Epithelial cell of prostate (primary cell): Measurements from ENCODE around the gene RRAGC.
"Not testable (repeated sequence)": the region's sequence is repeated elsewhere in the genome, so short reads cannot be mapped to it uniquely, and the experiment has no call there.

Experiments used
- DNase-seq: peaks from one replicate; pipeline ENCODE4 v3.0.0-alpha.2; 2011; ENCODE audit warnings: low read depth, low spot score
- H3K27ac ChIP-seq: fragments of 450-650 bp; 2 replicates; pipeline ENCODE4 v1.5.1; 2017; ENCODE audit warnings: mild to moderate bottlenecking

RRAGC gene

GRCh38 chr1:38818175-38818976 lies 41.2 kb downstream of the RRAGC start:
- no peak overlapping the region for H3K27ac ChIP-seq
- no peak for DNase-seq

GRCh38 chr1:38817267-38818174 lies 42.1 kb downstream of the RRAGC start:
- DNase-seq: no peak
- no peak overlapping the region for H3K27ac ChIP-seq

- DNase-seq: no peak
- no peak overlapping the region for H3K27ac ChIP-seq
Observed at GRCh38 chr1:38815903-38816627, 43.5 kb downstream of the RRAGC start.

DNA sequence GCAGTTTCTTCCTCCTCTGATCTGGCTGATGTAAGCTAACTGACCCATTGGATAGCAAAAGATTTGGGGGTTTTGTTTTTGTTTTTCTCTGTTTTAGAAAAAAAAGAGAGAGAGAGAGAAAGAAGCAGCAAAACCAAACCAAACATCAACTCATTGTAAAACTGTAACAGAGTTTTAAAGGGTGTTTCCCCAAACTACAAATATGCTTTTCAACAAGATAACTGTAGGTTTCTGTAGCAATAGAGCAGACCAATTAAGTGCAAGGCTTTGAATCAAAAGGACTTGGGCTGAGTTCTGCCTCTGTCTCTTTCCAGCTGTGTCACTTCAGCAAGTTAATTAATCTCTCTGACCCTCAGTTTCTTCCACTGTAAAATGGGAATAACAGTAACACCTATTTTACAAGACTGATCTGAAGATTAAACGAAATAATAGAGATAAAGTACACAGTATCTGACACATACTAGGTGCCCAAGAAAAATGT lies 44.5 kb downstream of the RRAGC start:
- no peak for DNase-seq
- no peak overlapping the region for H3K27ac ChIP-seq

- no peak overlapping the region for H3K27ac ChIP-seq
- no peak for DNase-seq
Observed at GRCh38 chr1:38814444-38814983, 45.1 kb downstream of the RRAGC start.

GRCh38 chr1:38812981-38813380 lies 46.6 kb downstream of the RRAGC start:
- DNase-seq: no peak

GRCh38 chr1:38811466-38811865 lies 48.1 kb downstream of the RRAGC start:
- DNase-seq, H3K27ac ChIP-seq: not testable (repeated sequence)

More at GRCh38 chr1:38812981-38813380, 46.6 kb downstream of the RRAGC start:
- no peak overlapping the region for H3K27ac ChIP-seq

- H3K27ac ChIP-seq: no peak overlapping the region
- no peak for DNase-seq
Observed at GRCh38 chr1:38806090-38806489, 53.5 kb downstream of the RRAGC start.

DNA sequence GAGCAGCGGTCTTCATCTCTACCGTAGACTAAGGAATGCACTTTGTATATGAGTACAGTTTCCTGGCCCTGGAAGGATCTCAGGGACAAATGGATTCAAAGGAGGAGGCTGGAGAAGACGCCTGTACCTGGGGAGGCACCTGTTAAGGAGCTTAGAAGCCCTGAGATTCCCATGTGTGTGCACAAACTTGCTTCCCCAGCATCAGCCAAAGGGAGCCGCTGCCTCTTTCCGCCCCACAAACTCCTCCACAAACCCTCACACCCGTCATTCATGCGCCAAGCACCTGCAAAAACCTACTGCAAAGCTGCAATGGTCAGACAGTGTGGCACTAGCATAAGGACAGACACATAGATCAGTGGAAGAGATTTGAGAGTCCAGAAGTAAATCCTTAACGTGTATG lies 54.5 kb downstream of the RRAGC start:
- H3K27ac ChIP-seq: no peak overlapping the region
- DNase-seq: no peak

- DNase-seq: no peak
- no peak overlapping the region for H3K27ac ChIP-seq
Observed at GRCh38 chr1:38804062-38804886, 55.3 kb downstream of the RRAGC start.

DNA sequence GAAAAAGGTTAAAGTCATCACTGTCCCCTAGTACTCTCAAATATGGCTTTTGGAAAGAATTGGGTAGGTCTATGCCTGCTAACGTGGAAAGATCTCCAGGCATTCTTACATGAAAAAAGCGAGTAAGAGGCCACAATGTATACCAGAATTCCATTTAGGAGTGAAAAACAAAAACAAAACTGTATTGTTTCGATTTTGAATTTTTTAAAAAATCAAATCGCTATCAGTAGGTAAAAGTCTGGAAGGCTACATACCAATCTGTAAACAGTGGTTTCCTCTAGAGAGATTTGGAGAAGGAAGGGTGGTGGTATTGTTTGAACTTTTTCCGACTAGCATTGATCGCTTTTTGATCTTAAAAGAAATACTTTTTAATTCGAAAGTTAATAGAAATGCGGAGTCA lies 55.9 kb downstream of the RRAGC start:
- DNase-seq: no peak
- no peak overlapping the region for H3K27ac ChIP-seq

DNA sequence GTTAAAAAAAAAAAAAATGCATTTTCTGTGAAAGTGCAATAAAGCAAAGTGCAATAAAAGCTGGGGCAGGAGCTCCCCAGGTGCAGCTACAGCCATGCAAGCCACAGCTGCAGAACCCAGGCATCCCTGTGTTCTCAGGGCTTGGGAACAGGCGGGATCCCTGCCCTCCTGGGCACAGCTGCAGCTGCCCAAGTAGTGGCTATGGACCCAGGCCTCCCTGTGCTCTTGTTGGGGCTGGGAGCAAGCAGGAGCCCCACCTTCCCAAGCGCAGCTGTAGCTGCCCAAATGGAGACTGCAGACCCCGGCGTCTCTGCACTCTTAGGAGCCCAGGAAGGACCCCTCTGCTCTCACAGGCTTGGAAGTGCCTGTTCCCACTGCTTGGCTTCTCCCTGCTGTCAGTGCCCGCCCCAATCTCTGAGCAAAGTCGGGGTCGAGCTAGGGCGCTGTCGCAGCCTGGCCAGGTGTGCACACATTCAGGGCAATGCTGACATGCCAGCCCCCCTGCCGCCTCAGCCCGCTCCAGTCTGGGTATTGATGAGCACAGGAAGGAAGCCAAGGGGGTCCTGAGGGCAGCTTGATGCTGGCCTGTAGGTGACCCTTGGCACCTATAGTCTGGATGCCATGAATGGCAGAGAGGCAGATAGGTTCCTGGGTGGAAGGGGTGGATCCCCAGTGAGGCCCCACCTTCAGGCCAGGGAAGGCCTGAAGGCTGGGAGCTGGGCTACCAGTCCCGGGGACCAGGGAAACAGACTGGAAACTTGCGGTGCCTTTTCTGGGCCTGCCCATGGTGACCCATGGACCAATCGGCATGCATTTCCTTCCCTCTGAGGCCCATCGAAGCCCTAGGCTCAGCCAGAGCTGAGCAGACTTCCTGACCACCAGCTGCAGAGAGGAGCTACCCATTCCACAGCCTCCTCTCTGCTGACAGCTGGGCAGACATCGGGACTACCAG lies 58.6 kb downstream of the RRAGC start:
- no peak for DNase-seq
- no peak overlapping the region for H3K27ac ChIP-seq

GRCh38 chr1:38793299-38793698 lies 66.3 kb downstream of the RRAGC start:
- no peak overlapping the region for H3K27ac ChIP-seq
- no peak for DNase-seq

- no peak overlapping the region for H3K27ac ChIP-seq
- DNase-seq: no peak
Observed at GRCh38 chr1:38791892-38792291, 67.7 kb downstream of the RRAGC start.

- no peak overlapping the region for H3K27ac ChIP-seq
- DNase-seq: no peak
Observed at GRCh38 chr1:38791164-38791515, 68.4 kb downstream of the RRAGC start.

DNA sequence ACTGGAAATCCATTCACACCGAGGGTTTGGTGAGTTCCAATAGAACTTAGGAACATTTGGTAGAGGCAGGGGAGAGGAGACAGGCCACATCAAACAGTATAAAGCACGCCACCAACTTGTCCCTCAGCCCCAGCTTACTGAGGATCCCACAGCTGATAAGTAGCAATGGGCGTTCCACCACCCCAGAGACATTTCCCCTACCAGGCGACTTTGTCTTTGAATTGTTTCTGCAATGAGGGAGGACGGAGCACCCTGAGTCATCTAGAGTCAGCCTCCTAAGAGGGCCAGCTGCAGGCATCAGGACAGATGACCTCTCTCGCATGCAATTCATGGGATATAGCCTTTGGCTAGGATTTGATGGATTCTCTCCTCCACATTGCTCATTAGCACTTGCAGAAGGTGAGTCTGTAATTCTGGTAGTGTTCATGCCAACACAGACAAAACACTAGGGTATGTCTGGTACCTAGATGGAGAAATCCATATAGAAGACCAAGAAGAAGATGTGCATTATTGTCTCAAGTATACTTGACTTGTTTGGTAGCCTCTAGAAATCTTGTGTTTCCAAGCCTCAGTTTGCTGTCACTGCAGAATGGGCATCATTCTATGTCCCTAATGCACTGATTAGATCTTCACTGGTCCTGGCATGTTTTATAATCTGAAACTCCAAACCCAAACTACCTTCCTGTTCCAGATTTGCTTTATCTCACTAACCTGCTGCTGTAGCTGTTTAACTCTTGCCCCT lies 69.0 kb downstream of the RRAGC start:
- H3K27ac ChIP-seq: no peak overlapping the region
- no peak for DNase-seq

GRCh38 chr1:38789498-38790169 lies 69.9 kb downstream of the RRAGC start:
- H3K27ac ChIP-seq: no peak overlapping the region
- DNase-seq: no peak
